ENCODE data around the gene NUBPL.

GRCh38 chr14:31619440-31619839, 58.2 kb downstream of the NUBPL start:
- TF ChIP-seq EP300 (IDR thresholded peaks at IDR 0.05) (no peak), CTCF (IDR thresholded peaks at IDR 0.05) (no peak)
